ENCODE measurements around the gene TLK1.
"Not testable (repeated sequence)": the region's sequence is repeated elsewhere in the genome, so short reads cannot be mapped to it uniquely, and the experiment has no call there.

Gene TLK1

GRCh38 chr2:171076422-171076821 is 84.3 kb downstream of the TLK1 start:
- DNase-seq: not testable (repeated sequence)

- DNase-seq: no peak
Observed at GRCh38 chr2:171072164-171072563, 88.5 kb downstream of the TLK1 start.

GRCh38 chr2:171069286-171069956 is 91.3 kb downstream of the TLK1 start:
- peak in 1 of 3 donors; percentile 19 for DNase-seq

- no peak for DNase-seq
Observed at GRCh38 chr2:171066110-171066509, 94.6 kb downstream of the TLK1 start.

- no peak for DNase-seq
Observed at GRCh38 chr2:171057575-171057974, 103.1 kb downstream of the TLK1 start.

GRCh38 chr2:171056307-171056706 is 104.4 kb downstream of the TLK1 start:
- DNase-seq: no peak

GRCh38 chr2:171049691-171050090 is 111.0 kb downstream of the TLK1 start:
- no peak for DNase-seq

- no peak for DNase-seq
Observed at GRCh38 chr2:171046048-171046560, 114.6 kb downstream of the TLK1 start.

GRCh38 chr2:171044416-171044815 is 116.3 kb downstream of the TLK1 start:
- no peak for DNase-seq

GRCh38 chr2:171042253-171042969 is 118.3 kb downstream of the TLK1 start:
- no peak for DNase-seq

- no peak for DNase-seq
Observed at GRCh38 chr2:171036532-171036931, 124.2 kb downstream of the TLK1 start.

GRCh38 chr2:171034315-171034714 is 126.4 kb downstream of the TLK1 start:
- DNase-seq: no peak

GRCh38 chr2:171025214-171025613 is 135.5 kb downstream of the TLK1 start:
- no peak for DNase-seq

- DNase-seq: no peak
Observed at GRCh38 chr2:171018522-171018921, 142.2 kb downstream of the TLK1 start.

- no peak for DNase-seq
Observed at GRCh38 chr2:171016125-171016524, 144.6 kb downstream of the TLK1 start.

- no peak for DNase-seq
Observed at GRCh38 chr2:171013851-171014250, 146.8 kb downstream of the TLK1 start.

GRCh38 chr2:171009386-171009785 is 151.3 kb downstream of the TLK1 start:
- no peak for DNase-seq

GRCh38 chr2:171008550-171009205 is 152.0 kb downstream of the TLK1 start:
- no peak for DNase-seq

- no peak for DNase-seq
Observed at GRCh38 chr2:171004833-171005232, 155.9 kb downstream of the TLK1 start.

- no peak for DNase-seq
Observed at GRCh38 chr2:171004363-171004762, 156.3 kb downstream of the TLK1 start.

- DNase-seq: no peak
Observed at GRCh38 chr2:170999654-171000053, 161.0 kb downstream of the TLK1 start.

- no peak for DNase-seq
Observed at GRCh38 chr2:170997893-170998597, 162.6 kb downstream of the TLK1 start.

GRCh38 chr2:170996316-170996715 is 164.4 kb downstream of the TLK1 start:
- DNase-seq: no peak

Measured in suppressor macrophage treated with lipopolysaccharide for 1 hour (primary cell).